Endothelial cell of umbilical vein (primary cell): ENCODE results near the gene EGFL7. TPM values are rescaled to one million over a fixed set of nuclear protein-coding genes. Genes with fewer than 3 reads are reported as not detected.
A peak's percentile ranks its signal among the peaks of the same experiment; 100 is the strongest.

ENCODE experiments used
- BruUV-seq: library from RNA; stranded (reverse); fragments of 400-500 nt; replicated peaks from 2 replicates; lab custom pipeline; 2021; lab: Mats Ljungman, UMichigan
- CTCF ChIA-PET: fragments of 300-600, 350-600 bp; sonication (Branson Sonifier 250); formaldehyde crosslinking; loops from one replicate; lab custom pipeline; 2021; ENCODE audit warnings: antibody characterized with exemption, inconsistent platforms; lab: Charles Lee
- POLR2A ChIA-PET: fragments of 300-600, 350-600 bp; sonication (Branson Sonifier 250); formaldehyde crosslinking; loops from one replicate; lab custom pipeline; 2021; ENCODE audit warnings: antibody characterized with exemption, inconsistent platforms; lab: Charles Lee
- DNase-seq: peaks from one replicate; pipeline ENCODE4 v3.0.0-alpha.2; 2011; ENCODE audit warnings: low read depth, low spot score
- FAIRE-seq: peaks from 2 replicates; lab custom pipeline; 2011; peaks lifted over from hg19 to GRCh38; lab: Jason Lieb, UNC
- H2AFZ ChIP-seq: 2 replicates; pipeline ENCODE4 v1.6.0; 2012; ENCODE audit warnings: low read depth, low read length, control low read depth, inconsistent platforms
- H3K27ac ChIP-seq: 2 replicates; pipeline ENCODE4 v1.5.1; 2011; ENCODE audit warnings: low read depth, mild to moderate bottlenecking, control low read depth, low read length, moderate library complexity; ENCODE audit not compliant: insufficient read depth
- H3K27me3 ChIP-seq, 2 experiments: 2 replicates each; pipeline versions ENCODE4 v1.6.0 to v1.6.1; 2011; ENCODE audit warnings: low read length in 2 of 2, mixed read lengths in 1 of 2; ENCODE audit not compliant: control insufficient read depth in 2 of 2, insufficient read depth in 2 of 2
- H3K36me3 ChIP-seq, 2 experiments: 2 replicates in 1 of 2; 3 replicates in 1 of 2; pipeline ENCODE4 v1.5.1; 2011; ENCODE audit warnings: low read length in 2 of 2, mild to moderate bottlenecking in 1 of 2, moderate library complexity in 1 of 2; ENCODE audit not compliant: control insufficient read depth in 2 of 2, insufficient read depth in 2 of 2; ENCODE audit errors: extremely low read depth in 1 of 2
- H3K4me1 ChIP-seq: 3 replicates; pipeline ENCODE4 v1.5.1; 2011; ENCODE audit warnings: mild to moderate bottlenecking, low read length; ENCODE audit not compliant: control insufficient read depth, insufficient read depth; ENCODE audit errors: extremely low read depth
- H3K4me2 ChIP-seq: 2 replicates; pipeline ENCODE4 v1.6.1; 2011; ENCODE audit warnings: low read length, control low read depth, mixed read lengths; ENCODE audit not compliant: insufficient read depth
- H3K4me3 ChIP-seq, 3 experiments: fragments of 200-600 bp in 1 of 3; sonication (generic), shearing (Covaris generic) in 1 of 3; replicated peaks in 1 of 3; 2 replicates each; pipeline ENCODE4 v1.5.1; 2011 to 2016; ENCODE audit warnings: control low read depth in 3 of 3, low read length in 3 of 3, mild to moderate bottlenecking in 2 of 3, inconsistent platforms in 1 of 3, low read depth in 1 of 3, moderate library complexity in 1 of 3; ENCODE audit not compliant: insufficient read depth in 1 of 3
- H3K79me2 ChIP-seq: 2 replicates; pipeline ENCODE4 v1.6.0; 2012; ENCODE audit warnings: low read length, inconsistent platforms; ENCODE audit not compliant: control insufficient read depth, insufficient read depth
- H3K9ac ChIP-seq: replicated peaks from 2 replicates; pipeline ENCODE3; 2011; ENCODE audit warnings: low read length, control low read depth; ENCODE audit not compliant: insufficient read depth; ENCODE audit errors: extremely low read depth
- H3K9me1 ChIP-seq: replicated peaks from 3 replicates; pipeline ENCODE4 v1.6.0; 2011; ENCODE audit warnings: mild to moderate bottlenecking, low read length; ENCODE audit not compliant: control insufficient read depth, insufficient read depth; ENCODE audit errors: extremely low read depth
- H3K9me3 ChIP-seq: replicated peaks from 2 replicates; pipeline ENCODE4 v1.5.1; 2012; ENCODE audit warnings: low read length, inconsistent platforms; ENCODE audit not compliant: control insufficient read depth, insufficient read depth
- H4K20me1 ChIP-seq: replicated peaks from 2 replicates; pipeline ENCODE3; 2011; ENCODE audit warnings: mild to moderate bottlenecking, low read length; ENCODE audit not compliant: control insufficient read depth, insufficient read depth; ENCODE audit errors: extremely low read depth
- EZH2 ChIP-seq: IDR thresholded peaks from 2 replicates; pipeline ENCODE4 v1.6.1; 2012; ENCODE audit warnings: borderline replicate concordance, low read depth, mild to moderate bottlenecking, moderate library complexity, low read length, inconsistent platforms; ENCODE audit not compliant: severe bottlenecking
- FOS ChIP-seq: IDR thresholded peaks from 2 replicates; pipeline ENCODE4 v1.6.1; 2011; ENCODE audit warnings: mild to moderate bottlenecking, low read length, moderate library complexity, borderline replicate concordance; ENCODE audit not compliant: insufficient read depth
- GATA2 ChIP-seq: IDR thresholded peaks from 2 replicates; pipeline ENCODE4 v1.7.0; 2011; ENCODE audit warnings: low read depth, mild to moderate bottlenecking, moderate library complexity, mixed read lengths, low read length; ENCODE audit not compliant: insufficient read length, insufficient read depth
- JUN ChIP-seq: IDR thresholded peaks from 2 replicates; pipeline ENCODE4 v1.6.1; 2011; ENCODE audit warnings: borderline replicate concordance, low read depth; ENCODE audit not compliant: insufficient read length, insufficient read depth
- MYC ChIP-seq: IDR thresholded peaks from one replicate; pipeline ENCODE4 v1.6.1; 2011; ENCODE audit warnings: mild to moderate bottlenecking, low read depth, low read length
- POLR2A ChIP-seq: IDR thresholded peaks from 2 replicates; pipeline ENCODE4 v1.6.1; 2012; ENCODE audit warnings: low read depth, mild to moderate bottlenecking, control low read depth, low read length
- POLR2AphosphoS5 ChIP-seq: IDR thresholded peaks from 2 replicates; pipeline ENCODE4 v1.6.1; 2012; ENCODE audit warnings: low read depth, mild to moderate bottlenecking, control low read depth, low read length, moderate library complexity; ENCODE audit not compliant: insufficient read depth
- dilution Hi-C: fragments of 300-500 bp; cut with MboI; formaldehyde crosslinking; loops from one replicate; pipeline ENCODE4 v1.15.0; 2019; ENCODE audit warnings: low sequenced_read_pairs; ENCODE audit not compliant: extremely low pct_ligation_motif_present
- intact Hi-C: fragments of 100-400 bp; cut with micrococcal nuclease; formaldehyde crosslinking; loops from one replicate; pipeline ENCODE4 v1.10.0; 2022
- polyA plus RNA-seq, 4 experiments: library from polyadenylated mRNA; depleted of rRNA in 3 of 4; stranded (reverse) in 3 of 4; unstranded in 1 of 4; fragments of >200 nt; gene quantifications; 2 replicates each; pipeline versions ENCODE4 v1.2.1 to v1.2.3, GENCODE V29; 2011 to 2012; ENCODE audit warnings: missing spikeins in 1 of 4
- total RNA-seq: library from RNA; stranded (reverse); gene quantifications from 2 replicates; pipeline ENCODE4 v1.2.3, GENCODE V29; 2021
- TF ChIP-seq, protein P1 (sequence below): IDR thresholded peaks from 2 replicates; pipeline ENCODE4 v1.6.1; 2011; ENCODE audit not compliant: insufficient read depth, insufficient read length
- TF ChIP-seq, protein P2 (sequence below), 2 donors: IDR thresholded peaks; 1 replicate in 1 of 2; 2 replicates in 1 of 2; pipeline ENCODE4 v1.5.1; 2011; ENCODE audit warnings: low read length in 2 of 2, mild to moderate bottlenecking in 2 of 2, moderate library complexity in 2 of 2, control low read depth in 1 of 2, inconsistent platforms in 1 of 2, low read depth in 1 of 2; ENCODE audit not compliant: insufficient read depth in 1 of 2; ENCODE audit errors: extremely low read depth in 1 of 2

The EGFL7 gene
- total and polyA plus RNA-seq, 2 donors (not counting 3 experiments of a cell fraction or from before 2014, with no cell fraction given): 1,043 to 1,377 TPM

DNA sequence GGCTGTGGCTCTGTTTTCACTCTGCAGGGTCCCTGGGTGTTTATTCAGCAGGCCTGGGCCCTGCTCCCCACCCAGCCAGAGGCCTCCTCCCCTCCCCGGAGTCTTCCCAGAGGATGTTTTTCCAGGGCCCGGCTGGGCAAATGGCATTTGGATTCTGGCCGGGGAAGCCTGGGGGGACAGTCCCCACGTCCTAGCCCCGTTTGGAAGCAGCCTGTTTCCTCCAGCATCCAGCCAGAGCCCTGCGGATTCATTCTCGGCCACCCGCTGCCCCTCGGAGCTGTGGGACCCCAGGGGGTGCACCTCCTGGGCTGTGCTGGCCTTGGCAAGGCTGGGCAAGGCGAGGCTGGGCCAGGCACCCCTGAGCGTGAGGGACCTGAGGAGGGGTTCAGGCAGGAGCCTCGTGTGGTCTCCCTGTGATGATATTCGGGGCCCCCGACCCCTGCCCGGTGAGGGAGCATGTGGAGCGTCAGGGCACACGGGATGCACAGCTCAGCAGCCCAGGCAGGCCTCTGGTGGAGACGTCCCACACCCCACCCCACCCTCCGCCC is 48.8 kb upstream of the EGFL7 start:
- Histone ChIP-seq H4K20me1 (no peaks in the 10 kb centered on the region), H2AFZ (peak overlapping the region; percentile 64), H3K36me3 (no peaks in the 10 kb centered on the region), H3K9ac (peak overlapping the region; percentile 78), H3K9me1 (no peaks in the 10 kb centered on the region), H3K27me3 (no peaks in the 10 kb centered on the region), H3K9me3 (no peaks in the 10 kb centered on the region), H3K27ac (peak overlapping the region; percentile 97), H3K4me1 (peaks cover 22% of the 10 kb centered on the region), H3K4me2 (no peak overlapping the region), H3K4me3 (no peak overlapping the region), H3K79me2 (no peaks in the 10 kb centered on the region)
- TF ChIP-seq, protein P1, sequence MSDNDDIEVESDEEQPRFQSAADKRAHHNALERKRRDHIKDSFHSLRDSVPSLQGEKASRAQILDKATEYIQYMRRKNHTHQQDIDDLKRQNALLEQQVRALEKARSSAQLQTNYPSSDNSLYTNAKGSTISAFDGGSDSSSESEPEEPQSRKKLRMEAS: no peak
- no peak for TF ChIP-seq JUN
- no peak for TF ChIP-seq POLR2AphosphoS5
- no peak for TF ChIP-seq POLR2A
- TF ChIP-seq, protein P2, sequence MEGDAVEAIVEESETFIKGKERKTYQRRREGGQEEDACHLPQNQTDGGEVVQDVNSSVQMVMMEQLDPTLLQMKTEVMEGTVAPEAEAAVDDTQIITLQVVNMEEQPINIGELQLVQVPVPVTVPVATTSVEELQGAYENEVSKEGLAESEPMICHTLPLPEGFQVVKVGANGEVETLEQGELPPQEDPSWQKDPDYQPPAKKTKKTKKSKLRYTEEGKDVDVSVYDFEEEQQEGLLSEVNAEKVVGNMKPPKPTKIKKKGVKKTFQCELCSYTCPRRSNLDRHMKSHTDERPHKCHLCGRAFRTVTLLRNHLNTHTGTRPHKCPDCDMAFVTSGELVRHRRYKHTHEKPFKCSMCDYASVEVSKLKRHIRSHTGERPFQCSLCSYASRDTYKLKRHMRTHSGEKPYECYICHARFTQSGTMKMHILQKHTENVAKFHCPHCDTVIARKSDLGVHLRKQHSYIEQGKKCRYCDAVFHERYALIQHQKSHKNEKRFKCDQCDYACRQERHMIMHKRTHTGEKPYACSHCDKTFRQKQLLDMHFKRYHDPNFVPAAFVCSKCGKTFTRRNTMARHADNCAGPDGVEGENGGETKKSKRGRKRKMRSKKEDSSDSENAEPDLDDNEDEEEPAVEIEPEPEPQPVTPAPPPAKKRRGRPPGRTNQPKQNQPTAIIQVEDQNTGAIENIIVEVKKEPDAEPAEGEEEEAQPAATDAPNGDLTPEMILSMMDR (IDR thresholded peaks at IDR 0.05; ENCODE audit: extremely low read depth in 1 of 2, insufficient read depth in 1 of 2, low read depth in 1 of 2, low read length in 2 of 2): no peak
- TF ChIP-seq FOS: no peak
- no peak for TF ChIP-seq EZH2
- no peak for TF ChIP-seq GATA2
- TF ChIP-seq MYC: no peak
- no TSS peak for BruUV-seq
- CTCF ChIA-PET: interaction anchor here (0.7 to 2.7 kb wide), 9 partner anchors 9 to 126 kb away, joined by 3 to 13 read pairs (median 4); partner anchors contain the start of gene NOTCH1
- POLR2A ChIA-PET: interaction anchor here (0.6 to 1.2 kb wide), 8 partner anchors 11 to 84 kb away, joined by 3 to 6 read pairs (median 4); partner anchors contain the start of gene NOTCH1
- peak; percentile 59 for FAIRE-seq
- peak; percentile 78 for DNase-seq
- dilution Hi-C loops: no loop called here
- intact Hi-C loops: loop anchor here (1.0 to 2.0 kb wide), 6 partner anchors 10 to 103 kb away; partner anchors contain the start of gene NOTCH1
